AG10803 (cell line): ENCODE measurements around the gene FMNL2.

Source experiments
- DNase-seq: peaks from one replicate; pipeline ENCODE4 v3.0.0; 2010; ENCODE audit warnings: low read depth
- H3K4me3 ChIP-seq: 2 replicates; pipeline ENCODE4 v1.5.1; 2011; ENCODE audit warnings: mild to moderate bottlenecking, low read length, control low read depth
- TF ChIP-seq, protein P1 (sequence below): conservative IDR thresholded peaks from 2 replicates; pipeline ENCODE4 v1.5.1; 2011; ENCODE audit warnings: mild to moderate bottlenecking, low read length, control low read depth, inconsistent platforms

The FMNL2 gene

GRCh38 chr2:152650768-152651371, 315.9 kb downstream of the FMNL2 start:
- no peak overlapping the region for H3K4me3 ChIP-seq
- TF ChIP-seq, protein P1, sequence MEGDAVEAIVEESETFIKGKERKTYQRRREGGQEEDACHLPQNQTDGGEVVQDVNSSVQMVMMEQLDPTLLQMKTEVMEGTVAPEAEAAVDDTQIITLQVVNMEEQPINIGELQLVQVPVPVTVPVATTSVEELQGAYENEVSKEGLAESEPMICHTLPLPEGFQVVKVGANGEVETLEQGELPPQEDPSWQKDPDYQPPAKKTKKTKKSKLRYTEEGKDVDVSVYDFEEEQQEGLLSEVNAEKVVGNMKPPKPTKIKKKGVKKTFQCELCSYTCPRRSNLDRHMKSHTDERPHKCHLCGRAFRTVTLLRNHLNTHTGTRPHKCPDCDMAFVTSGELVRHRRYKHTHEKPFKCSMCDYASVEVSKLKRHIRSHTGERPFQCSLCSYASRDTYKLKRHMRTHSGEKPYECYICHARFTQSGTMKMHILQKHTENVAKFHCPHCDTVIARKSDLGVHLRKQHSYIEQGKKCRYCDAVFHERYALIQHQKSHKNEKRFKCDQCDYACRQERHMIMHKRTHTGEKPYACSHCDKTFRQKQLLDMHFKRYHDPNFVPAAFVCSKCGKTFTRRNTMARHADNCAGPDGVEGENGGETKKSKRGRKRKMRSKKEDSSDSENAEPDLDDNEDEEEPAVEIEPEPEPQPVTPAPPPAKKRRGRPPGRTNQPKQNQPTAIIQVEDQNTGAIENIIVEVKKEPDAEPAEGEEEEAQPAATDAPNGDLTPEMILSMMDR = no peak
- no peak for DNase-seq

DNA sequence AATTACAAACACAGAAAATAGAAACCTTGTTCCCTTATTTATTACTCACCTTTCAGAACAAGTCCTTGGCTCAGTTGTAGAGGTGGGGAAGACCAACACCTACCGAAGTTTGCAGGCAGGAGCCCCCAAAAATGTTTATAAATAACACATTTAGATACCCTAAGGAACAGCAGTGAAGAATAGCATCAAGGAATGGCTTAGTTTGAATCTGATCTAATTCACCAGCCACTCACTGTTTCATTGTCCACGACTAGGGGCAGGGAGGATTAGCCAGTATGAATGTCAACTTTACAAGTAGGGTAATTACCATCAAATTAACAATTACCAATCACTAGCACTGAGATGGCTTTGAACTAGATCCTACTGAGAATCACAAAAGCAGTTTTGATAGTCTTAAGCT, 316.9 kb downstream of the FMNL2 start:
- no peak for DNase-seq
- no peak overlapping the region for H3K4me3 ChIP-seq
- TF ChIP-seq, protein P1 = no peak

- H3K4me3 ChIP-seq = no peak overlapping the region
- DNase-seq = no peak
- TF ChIP-seq, protein P1 = no peak
These were observed 320.9 kb downstream of the FMNL2 start for GRCh38 chr2:152655880-152656279.

GRCh38 chr2:152657043-152657442, 322.1 kb downstream of the FMNL2 start:
- no peak overlapping the region for H3K4me3 ChIP-seq
- no peak for DNase-seq
- TF ChIP-seq, protein P1 = no peak

- TF ChIP-seq, protein P1 = no peak
- DNase-seq = no peak
- H3K4me3 ChIP-seq = no peak overlapping the region
These were observed 323.2 kb downstream of the FMNL2 start for GRCh38 chr2:152658221-152658620.

GRCh38 chr2:152661076-152661475, 326.1 kb downstream of the FMNL2 start:
- TF ChIP-seq, protein P1 = no peak
- DNase-seq = no peak
- no peak overlapping the region for H3K4me3 ChIP-seq

DNA sequence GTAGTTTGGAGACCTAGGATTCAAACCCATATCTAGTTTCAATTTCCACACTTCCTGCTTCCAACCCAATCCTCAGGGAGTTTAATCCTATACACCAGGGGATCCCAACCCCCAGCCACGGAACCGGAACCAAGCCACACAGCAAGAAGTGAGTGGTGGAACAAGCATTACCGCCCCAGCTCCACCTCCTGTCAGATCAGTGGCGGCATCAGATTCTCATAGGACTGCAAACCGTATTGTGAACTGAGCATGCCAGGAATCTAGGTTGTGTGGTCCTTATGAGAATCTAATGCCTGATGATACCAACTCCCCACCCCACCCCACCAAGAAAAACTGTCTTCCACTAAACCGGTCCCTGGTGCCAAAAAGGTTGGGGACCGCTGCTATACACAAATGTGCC, 329.8 kb downstream of the FMNL2 start:
- DNase-seq = no peak
- no peak overlapping the region for H3K4me3 ChIP-seq
- TF ChIP-seq, protein P1 = no peak
